Activated CD4-positive, alpha-beta T cell treated with anti-CD3 and anti-CD28 coated beads, Interleukin-2, amount 50 U/mL, for 24 hours (primary cell): Measurements from ENCODE around the gene AMER1.
"Not testable (repeated sequence)": the region's sequence is repeated elsewhere in the genome, so short reads cannot be mapped to it uniquely, and the experiment has no call there.

Experiments
- DNase-seq, 2 donors: peaks; one replicate each; pipeline ENCODE4 v3.0.0-alpha.2; 2020; ENCODE audit warnings: low read depth in 1 of 2, low spot score in 1 of 2

AMER1 gene

DNA sequence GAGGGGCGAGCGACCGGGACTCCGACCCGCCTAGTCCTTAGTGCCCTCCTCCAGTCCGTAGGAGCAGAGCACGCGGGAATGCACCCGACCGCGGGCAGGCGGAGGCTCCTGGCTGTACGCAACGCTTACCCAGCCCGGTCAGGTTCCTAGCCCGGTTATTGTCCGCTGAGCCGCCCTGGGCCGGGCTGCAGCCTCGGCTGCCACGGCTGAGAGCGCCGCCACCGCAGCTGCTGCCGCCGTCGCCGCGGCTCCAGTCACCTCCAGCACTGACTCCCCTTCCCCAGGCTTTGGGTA lies at the start of gene AMER1:
Gene AMER1 (minus strand): TSS at position 268 of the 294 bp plus-strand sequence. CDS start 12,422 bp downstream, outside the sequence.
- no peak for DNase-seq

DNA sequence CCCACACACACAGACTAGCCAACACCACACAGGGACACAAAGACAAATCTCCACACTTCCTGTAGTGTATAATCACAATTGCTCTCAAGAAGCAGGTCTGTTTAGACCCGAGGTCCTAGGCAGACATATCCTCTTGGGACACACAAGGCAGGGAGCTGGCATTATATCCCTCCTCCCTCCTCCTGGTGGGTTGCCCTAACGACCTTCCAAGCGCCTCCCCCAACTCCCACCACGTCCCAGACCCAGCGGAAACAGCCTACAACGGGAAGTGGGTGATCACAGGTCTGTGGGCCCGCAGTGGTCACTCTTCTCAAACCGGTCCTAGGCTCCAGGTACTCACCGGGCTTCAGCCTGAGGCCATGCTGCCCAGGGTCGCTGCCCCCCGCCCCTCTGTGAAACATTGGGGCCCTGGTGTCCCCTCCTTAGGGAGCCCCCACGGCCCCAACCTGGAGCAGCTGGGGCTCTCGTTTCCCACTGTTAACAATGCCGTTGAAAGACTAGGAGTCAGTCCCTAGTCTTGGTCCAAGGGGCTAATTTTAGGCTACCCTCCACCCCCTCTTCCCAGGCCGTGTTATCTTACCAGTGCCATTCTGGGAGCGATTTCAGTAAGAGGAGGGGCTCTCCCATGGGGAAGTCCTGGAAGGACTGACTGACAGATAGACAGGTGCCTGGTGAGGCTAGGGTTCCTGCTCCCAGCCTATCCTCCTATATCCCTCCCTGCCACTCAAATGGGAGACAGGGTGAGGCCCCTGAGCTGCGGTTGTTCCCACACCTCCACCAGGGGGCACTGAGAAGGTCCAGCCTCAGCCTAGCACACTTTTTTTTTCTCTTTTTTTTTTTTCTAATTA lies 24.8 kb upstream of the AMER1 start, which contains the start of gene ASB12:
Gene ASB12 (minus strand): TSS at position 485 of the 848 bp plus-strand sequence. CDS start 4,957 bp downstream, outside the sequence.
- DNase-seq = no peak

DNA sequence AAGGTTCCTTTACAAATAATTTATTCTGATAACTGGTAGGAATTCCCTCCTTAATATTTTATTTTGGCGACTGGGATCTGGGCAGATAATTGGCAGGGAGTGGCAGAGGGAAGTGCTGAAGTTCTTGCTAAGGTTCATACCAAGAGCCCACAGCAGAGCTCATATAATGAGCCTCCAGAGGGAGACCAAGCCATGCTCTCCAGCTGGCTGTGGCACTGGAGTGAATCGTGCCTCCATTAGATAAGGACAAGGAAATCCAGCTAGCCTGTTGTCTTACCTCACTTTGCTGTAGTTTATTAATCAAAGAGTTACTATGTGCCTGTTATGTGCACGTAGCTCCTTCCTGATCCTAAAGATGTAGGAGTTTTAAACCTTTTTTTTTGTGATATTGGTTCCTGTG lies 23.6 kb upstream of the AMER1 start:
- no peak for DNase-seq

DNA sequence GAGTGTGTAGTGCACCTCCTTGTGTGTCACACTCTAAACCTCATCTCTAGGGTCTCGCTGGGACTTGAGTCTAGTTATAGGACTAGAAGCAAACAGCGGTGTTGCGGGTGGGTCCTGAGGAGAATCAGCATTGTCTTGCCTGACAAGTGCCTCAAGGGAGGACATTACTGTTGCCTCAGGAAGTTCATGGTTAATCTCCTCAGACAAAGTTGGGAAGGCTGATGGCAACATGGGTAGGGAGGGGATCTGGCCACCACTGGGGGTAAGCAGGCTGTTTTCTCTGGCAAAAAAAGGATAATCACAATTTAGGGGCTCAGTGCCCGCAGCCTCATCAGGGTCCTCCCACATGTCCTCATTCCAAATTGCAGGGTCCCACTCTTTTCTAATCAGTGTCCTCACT lies 12.5 kb upstream of the AMER1 start:
- no peak for DNase-seq

DNA sequence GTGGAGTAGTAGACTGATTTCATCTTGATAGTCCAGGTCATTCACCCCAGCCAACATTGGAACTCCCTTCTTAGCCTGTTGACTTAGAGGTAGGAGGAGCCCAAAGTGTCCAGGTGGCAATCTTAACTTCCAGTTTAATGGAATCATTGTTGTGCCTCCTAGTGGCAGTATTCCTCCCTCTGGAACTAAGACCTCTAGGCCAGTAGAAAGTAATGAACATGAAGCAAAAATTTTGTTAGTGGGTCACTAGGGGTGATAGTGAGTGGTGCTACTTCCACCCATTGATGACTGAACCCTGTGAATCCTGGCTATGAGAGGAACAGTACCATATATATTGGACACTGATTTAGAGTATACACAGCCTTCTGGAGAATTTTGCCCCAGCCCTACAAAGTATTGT lies 8.5 kb upstream of the AMER1 start:
- not testable (repeated sequence) for DNase-seq

DNA sequence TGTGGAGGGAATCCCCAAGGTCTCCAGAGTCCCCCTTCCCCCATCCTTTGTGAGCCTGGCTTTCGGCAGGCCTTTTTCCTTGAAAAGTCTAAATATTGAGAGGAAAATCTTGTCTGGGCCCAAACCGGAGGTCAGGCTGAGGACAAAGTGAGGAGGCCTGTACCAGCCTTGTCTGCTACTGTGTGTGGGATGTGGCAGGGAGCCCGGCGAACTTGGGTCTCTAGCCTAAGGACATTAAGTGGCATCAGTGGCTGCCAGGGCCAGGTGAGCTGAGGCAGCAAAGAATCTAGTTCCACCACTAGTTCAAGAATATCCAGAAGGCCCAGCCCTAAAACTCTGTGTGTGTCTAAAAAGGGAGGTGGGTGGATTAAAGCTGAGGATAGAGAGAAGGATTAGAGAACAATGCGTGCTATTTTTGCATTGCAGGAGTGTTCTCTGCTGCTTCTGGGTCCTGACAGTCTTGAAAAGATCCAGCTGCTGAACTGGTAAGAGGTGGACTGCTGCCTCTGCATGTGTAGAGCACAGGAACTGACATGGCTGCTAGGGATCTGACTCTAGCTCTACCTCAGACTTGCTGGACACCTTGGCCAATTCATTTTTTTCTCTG lies 1.2 kb upstream of the AMER1 start:
- DNase-seq = no peak

DNA sequence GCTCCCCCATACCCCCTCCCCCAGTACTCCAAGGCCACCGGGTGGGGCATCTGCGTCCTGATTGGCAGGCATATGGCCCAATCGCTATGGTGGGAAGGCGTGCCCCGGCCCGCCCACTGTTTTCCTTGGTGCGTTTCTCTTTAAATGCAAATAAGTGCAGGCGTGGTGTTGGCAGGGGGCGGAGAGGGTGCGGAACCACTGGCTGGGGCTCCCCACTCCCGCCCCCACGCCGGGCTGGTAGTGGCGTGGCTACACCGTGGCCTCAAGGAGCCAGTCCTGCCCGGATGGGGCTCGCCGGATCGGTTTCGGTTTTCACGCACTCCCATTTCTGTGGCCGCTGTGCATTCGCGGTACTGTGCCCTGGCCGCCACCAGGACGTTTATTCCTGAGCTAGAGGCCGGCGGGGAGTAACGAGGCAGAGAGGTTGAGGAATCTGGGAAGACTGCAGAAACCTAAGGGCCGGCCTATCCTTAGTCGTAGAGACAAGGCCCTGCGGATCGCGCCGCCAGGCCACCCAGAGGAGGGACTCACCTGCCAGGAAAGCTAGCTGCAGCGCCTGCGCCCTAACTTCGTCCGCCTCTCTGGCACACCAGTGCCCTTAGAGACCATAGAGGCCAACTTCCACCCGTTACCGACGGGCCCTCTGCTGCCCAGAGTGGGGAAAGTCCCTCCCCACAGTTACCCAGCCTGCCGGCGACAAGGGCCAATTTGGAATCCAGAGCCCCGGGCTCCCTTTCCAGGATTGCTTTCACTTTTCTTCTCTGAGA lies 410 bp upstream of the AMER1 start:
- peak; percentile 64 to 83 for DNase-seq

DNA sequence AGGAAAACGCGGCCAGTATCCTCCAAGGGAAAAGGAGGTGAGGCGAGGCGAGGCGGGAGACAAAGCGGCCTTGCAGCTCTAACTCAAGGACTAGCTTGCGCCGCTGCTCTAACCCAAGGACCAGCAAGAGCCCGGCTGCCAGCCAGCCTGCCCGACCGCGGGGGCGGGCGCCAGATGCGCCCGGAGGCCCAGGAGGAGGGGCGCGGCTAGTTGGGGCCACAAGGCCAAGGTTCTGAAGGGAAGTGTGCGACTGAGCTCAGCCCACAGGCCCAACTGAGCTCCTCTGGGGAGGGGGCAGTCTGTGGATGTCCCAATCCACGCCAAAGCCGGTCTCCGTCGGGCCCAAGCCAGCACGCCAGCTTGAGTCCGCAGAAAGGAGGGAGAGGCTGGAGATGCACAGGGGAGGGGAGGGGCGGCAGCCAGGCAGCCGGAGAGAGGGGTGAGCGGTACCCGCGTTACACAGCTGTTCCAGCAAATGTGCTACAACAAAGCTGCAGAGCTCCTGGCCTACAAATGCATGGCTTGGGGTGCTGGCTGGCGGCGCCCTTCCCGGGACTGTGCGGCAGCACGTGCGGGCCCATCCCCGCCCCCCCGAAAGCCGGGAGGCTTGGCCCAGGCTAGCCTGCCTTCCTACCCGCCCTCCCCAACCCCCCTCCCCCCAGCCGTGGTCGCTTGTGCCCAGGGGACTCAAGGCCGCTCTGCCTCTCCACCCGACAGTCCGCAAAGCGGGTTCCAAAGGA lies 637 bp downstream of the AMER1 start:
- peak in 1 of 2 donors; percentile 0 for DNase-seq

DNA sequence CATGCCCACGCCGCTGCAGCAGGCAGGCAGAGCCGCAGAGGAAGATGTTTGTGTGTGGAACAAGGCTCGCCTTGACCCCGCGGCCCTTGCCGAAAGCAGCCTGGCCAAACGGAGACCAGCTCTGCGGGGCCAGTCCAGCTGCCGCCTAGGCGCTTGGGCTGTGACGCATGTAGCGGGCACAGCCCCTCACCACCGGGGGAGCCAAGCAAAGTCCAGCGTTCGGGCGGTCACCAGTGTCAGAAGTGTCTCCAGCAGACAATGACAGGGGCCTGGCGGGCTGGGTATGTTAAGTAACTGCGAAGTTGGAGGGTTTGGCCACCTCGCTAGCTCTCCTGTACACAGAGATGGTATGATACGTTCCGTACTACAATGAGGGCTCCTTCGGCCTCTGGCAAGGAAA lies 1.3 kb downstream of the AMER1 start:
- DNase-seq = no peak

DNA sequence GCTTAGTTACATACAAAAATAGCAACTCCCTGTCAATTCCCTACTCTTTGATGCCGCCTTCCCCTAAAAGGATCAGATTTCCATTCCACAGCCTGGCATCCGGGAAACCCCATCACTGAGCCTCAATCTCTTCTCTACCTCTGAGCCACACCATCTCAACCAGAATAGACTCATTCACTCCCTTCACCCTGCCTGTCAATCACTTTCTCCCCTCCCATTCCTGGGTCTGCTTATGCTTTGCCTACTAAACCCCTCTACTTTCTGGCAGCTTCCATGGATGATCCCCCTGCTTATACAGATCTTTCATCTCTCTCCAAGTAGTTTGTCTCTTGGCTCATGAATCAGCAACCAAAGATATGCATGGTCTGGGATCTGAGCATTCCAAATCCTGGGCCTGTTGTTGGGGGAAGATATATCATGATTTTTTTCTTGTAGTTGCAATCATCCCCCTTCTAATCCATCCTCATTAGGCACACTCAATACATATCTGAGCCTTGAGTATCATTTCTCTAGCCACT lies 2.6 kb downstream of the AMER1 start:
- DNase-seq = no peak

DNA sequence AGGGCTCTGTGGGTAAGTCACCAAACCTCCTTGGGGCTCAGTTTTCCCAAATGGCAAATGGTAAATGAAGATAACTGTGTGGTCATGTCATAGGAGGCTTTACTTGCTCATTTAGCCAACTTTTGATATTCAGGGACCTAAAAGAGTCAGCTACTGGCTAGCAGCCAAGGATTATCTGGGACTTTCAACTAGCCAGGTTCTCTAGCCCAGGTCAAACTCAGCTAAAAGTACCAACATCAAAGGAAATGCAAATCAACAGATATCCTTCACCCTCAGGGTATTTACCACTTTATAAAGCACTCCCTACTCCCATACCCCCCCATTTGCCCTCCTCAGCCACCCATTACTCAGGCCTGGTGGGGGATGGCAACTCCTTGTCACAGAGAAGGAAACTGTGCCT lies 7.5 kb downstream of the AMER1 start:
- DNase-seq = no peak

DNA sequence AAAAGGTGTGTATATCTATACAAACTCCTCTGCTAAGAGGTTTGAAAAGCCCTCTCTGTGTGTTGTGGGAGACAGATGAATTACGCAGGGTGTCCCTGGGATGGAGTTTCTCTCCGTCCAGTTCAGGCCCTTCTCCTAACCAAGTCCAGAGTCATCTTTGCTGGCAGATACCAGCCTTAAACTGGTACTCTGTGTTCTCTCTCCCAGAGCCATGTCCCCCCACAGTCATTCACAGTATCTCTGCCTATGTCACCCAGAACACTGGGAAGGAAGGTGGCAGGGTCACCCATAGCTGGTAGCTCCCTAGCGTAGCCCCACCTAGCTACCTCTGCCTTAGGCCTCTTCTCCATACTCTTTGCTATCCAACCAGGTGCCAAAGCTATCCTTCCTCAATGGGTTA lies 8.9 kb downstream of the AMER1 start:
- DNase-seq = no peak

DNA sequence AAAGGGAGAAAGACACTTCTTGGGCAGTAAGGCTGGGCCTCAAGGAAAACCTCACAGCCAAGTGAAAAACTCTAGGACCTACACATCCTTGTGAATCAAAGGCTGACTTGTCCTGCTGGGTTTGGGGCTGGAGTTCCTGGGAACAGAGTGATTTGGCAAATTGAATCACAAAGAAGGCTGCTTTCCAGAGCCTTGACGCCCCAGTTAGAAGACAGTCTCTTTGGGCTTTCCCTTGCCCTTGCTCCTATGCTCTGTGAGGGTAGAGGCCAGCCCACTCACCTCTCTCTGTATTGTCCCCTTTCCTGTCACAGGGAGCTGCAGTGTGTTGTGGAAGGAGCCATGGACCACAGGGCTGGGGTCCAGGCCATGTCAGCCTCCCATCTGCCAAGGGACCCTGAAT lies 9.6 kb downstream of the AMER1 start:
- no peak for DNase-seq

DNA sequence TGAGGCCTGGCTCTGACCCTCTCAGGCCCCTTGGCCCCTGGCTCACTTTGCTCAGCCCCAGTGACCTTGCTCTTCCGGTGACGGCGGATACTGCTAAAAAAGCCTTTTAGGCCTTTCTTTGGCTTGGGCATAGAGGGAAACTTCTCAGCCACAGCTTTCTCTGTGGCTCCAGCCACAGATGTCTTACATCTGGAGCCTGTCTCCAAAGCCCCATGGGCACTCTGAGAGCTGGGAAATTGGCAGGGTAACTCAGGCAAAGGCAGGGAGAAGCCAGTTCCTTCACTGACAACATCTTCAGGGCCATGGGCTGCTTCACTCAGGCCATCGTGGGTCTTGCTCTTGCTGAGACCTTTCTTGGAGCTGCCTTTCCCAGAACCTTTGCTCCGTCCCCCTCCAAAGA lies 12.8 kb downstream of the AMER1 start:
- DNase-seq = no peak

DNA sequence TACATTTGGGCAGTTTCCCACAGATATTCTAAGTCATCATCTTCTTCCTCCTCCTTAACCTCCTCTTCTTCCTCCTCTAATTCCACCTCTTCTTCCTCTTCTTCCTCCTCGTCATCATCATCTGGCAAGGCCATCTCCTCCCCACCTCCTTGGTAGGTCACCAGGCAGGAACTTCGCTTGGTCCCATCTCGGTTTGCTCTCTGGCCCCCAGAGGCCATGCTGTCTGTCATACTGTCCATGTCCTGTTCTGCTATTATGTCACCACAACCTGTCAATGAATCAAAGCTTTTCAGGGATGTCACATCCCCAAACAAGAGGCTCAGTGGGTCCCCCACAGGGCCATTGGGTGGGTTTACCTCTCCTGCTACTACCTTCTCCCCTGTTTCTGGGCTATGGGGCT lies 13.5 kb downstream of the AMER1 start:
- DNase-seq = no peak

DNA sequence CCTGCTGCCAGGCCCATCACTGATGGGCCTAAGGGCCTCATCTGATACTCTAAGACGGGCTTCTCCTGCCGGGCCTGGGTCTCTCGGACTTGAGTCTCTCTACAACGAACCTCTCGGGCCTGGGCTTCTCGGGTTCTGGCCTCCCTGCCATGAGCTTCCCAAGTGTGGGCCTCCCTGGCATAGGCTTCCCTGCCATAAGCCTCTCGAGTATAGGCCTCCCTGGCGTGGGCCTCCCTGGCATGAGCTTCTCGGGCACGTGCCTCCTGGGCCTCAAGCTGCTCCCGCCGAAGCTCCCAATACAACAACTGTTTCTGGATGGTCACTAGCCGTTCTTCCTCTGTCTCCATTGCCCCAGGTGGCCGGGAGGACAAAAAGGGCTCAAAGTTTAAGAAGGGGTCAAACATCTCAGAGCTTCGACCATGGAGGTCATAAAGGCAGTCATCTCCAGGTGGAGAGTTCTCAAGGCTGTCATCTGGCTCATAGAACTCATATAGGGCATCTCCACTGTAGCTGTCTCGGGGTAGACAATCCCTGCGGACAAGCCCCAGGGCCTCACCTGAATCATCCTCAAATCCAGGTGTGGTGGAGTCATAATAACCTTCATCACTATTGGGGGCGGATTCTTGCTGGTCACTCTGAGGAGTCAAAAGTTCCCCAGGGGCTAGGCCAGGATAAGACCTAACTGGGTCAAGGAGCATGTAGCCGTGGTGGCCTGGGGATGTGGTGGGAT lies 14.1 kb downstream of the AMER1 start:
- DNase-seq = no peak

DNA sequence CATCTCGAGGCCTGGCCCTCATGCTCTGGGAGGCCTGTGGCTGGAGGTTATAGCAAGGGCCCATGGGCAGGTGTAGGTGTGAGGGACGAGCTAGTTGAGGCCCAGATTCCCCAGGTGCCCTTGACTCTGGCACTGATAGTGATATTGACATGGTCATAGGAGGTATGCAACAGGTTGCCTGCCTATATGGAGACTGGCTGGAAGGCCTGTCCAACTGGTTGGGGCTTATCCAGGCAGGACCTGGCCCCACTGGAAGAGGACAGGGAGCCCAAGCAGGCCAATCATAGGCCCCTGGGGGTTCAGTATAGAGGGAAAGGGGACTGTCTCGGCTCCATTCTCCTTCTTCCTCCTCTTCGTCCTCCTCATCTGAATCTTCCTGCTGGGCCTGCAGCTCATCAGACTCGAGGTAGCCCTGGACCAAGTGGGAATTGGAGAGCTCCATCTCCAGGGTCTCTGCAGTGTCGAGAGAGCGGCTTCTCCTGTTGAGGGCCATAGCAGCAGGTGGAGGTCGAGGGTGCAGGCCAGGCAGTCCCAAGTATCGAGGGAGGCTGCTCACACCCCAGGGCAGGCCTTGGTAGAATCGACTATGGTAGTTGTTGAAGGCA lies 15.3 kb downstream of the AMER1 start:
- DNase-seq = no peak

DNA sequence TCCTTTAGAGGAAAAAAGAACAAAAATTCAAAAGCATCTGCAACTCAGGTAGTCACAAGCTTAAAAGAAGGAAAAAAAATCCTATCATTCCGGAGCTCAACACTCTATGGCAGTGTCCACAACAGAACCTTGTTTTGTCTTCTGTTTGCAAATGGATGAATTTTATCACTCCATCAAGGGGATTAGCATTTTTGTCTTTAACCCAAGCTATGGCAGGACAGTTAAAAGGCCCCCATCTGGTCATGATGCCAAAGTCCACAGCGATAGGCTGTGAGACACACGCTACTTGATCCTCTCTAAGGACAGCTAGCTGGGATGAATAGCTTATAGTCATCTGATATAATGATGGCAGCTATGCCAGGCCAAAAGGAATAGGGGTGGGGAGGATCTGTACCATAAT lies 16.6 kb downstream of the AMER1 start:
- no peak for DNase-seq

DNA sequence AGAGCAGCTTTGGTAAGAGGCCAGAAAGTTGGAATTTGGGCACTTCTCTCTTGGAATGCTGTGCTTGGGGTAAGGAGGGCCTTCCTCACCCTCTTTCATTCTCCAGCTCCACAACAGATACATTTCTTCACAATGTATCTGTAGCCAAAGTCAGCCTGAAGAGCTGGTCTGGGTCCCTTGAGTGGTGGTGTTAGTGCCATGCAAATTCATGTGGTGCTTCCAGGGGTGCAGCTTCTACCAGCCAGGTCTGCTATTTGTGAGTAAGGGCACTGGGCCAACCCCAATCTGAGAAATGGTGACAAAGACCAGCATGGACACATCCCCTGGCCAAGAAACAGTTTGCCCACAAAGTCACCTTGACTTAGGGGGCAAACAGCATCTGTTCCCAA lies 17.8 kb downstream of the AMER1 start:
- DNase-seq = no peak
